Peyer's patch (tissue), 4 donors: ENCODE results near the gene NADK2.

Experiments
- POLR2A ChIP-seq, 2 donors: fragments of 450-650 bp; IDR thresholded peaks; one replicate each; pipeline ENCODE4 v1.5.1; 2017; ENCODE audit warnings: antibody characterized with exemption in 2 of 2, mild to moderate bottlenecking in 2 of 2, moderate library complexity in 2 of 2
- TF ChIP-seq, protein P1 (sequence below), 6 experiments: fragments of 450-650 bp in 4 of 6; fragments of 200-600 bp in 2 of 6; sonication (generic) in 1 of 6; IDR thresholded peaks; one replicate each; pipeline ENCODE4 v1.5.1; 2017 to 2019; ENCODE audit warnings: antibody characterized with exemption in 6 of 6, mild to moderate bottlenecking in 3 of 6, moderate library complexity in 1 of 6

DNA sequence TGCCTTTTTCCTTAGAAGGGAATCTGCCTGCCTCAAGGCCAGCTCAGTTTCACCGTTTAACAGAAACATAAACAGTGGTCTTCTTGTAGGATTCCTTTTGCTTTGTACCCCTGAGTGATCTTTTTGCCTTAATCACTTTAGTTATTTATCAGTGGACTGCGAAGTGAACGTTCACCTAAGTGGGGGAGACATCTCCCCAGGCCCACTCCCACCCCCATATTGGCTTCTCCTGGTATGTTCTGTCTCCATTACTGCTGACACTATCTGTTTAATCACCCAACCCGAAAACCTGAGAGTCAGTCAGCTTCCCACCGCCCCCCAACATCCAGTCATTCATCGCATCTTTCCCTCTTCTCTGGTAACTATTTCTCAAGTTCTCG, 88.4 kb downstream of the NADK2 start:
- TF ChIP-seq, protein P1, sequence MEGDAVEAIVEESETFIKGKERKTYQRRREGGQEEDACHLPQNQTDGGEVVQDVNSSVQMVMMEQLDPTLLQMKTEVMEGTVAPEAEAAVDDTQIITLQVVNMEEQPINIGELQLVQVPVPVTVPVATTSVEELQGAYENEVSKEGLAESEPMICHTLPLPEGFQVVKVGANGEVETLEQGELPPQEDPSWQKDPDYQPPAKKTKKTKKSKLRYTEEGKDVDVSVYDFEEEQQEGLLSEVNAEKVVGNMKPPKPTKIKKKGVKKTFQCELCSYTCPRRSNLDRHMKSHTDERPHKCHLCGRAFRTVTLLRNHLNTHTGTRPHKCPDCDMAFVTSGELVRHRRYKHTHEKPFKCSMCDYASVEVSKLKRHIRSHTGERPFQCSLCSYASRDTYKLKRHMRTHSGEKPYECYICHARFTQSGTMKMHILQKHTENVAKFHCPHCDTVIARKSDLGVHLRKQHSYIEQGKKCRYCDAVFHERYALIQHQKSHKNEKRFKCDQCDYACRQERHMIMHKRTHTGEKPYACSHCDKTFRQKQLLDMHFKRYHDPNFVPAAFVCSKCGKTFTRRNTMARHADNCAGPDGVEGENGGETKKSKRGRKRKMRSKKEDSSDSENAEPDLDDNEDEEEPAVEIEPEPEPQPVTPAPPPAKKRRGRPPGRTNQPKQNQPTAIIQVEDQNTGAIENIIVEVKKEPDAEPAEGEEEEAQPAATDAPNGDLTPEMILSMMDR (IDR thresholded peaks at IDR 0.05) = no peak
- no peak for TF ChIP-seq POLR2A (IDR thresholded peaks at IDR 0.05)
